ENCODE measurements around the gene SLC39A9.

- TF ChIP-seq CTCF (conservative IDR thresholded peaks at IDR 0.05; ENCODE audit: low read length) (0 out of 2 replicates have a peak, but pooled peaks have one; percentile 22), EZH2phosphoT487 (IDR thresholded peaks at IDR 0.05; ENCODE audit: borderline replicate concordance, low read depth, low read length) (no peak)
These were observed 47.6 kb upstream of the SLC39A9 start for GRCh38 chr14:69350892-69351291.

Measured in OCI-LY7 (cell line).